Measurements from ENCODE around the gene AKR7A2. TPM values are rescaled to one million over a fixed set of nuclear protein-coding genes. Genes with fewer than 3 reads are reported as not detected.

AKR7A2 gene
- total and polyA plus RNA-seq, 9 of the 15 experiments (the other 6 are each of a cell fraction or from before 2014, with no cell fraction given): 2.0 to 78.4 (median 49.4) TPM

- H3K4me2 ChIP-seq (ENCODE audit: insufficient read depth, low read length): no peak overlapping the region
- in situ Hi-C loops (cut with MboI) (loop anchor here (5.0 kb wide), 1 partner anchor 308 kb away; no protein-coding TSS in a partner anchor), intact Hi-C loops (cut with micrococcal nuclease) (loop anchor here (1.0 to 5.0 kb wide), 2 partner anchors 238 to 309 kb away; no protein-coding TSS in a partner anchor)
- H3K79me2 ChIP-seq (ENCODE audit: control insufficient read depth, insufficient read depth, low read length): no peaks in the 10 kb centered on the region
- H3K4me1 ChIP-seq (replicated peaks in 1 of 2; ENCODE audit: control insufficient read depth in 2 of 2, insufficient read depth in 2 of 2, low read length in 2 of 2): peaks cover 4 to 42% of the 10 kb centered on the region in 2 experiments; a peak in 4 of 5 replicates
- DNase-seq (ENCODE audit: extremely low read depth in 1 of 4, low spot score in 3 of 4): peak; percentile 67 to 79 (median 74)
- ChIA-PET CTCF (ENCODE audit: low intra/inter-chr PET ratio) (interaction anchor here (0.8 to 2.7 kb wide), 4 partner anchors 238 to 310 kb away, joined by 3 to 29 read pairs (median 3); no protein-coding TSS in a partner anchor), POLR2A (no interaction called here)
- H3K27ac ChIP-seq (ENCODE audit: extremely low read depth, low read depth, low read length): no peak overlapping the region
- peak; percentile 87 for ATAC-seq
- H3K9me1 ChIP-seq (ENCODE audit: control insufficient read depth, insufficient read depth, low read length): peaks cover 8% of the 10 kb centered on the region
- FAIRE-seq: peak; percentile 70
- H3K27me3 ChIP-seq (ENCODE audit: control insufficient read depth in 2 of 2, insufficient read depth in 2 of 2, low read length in 2 of 2): no peaks in the 10 kb centered on the region
- no peak overlapping the region for H2AFZ ChIP-seq (ENCODE audit: low read depth, low read length)
- H3K9ac ChIP-seq (ENCODE audit: insufficient read depth in 1 of 2, low read depth in 2 of 2, low read length in 2 of 2): no peak overlapping the region
- peaks cover 14% of the 10 kb centered on the region; the same call in 1 of the 2 replicates for H4K20me1 ChIP-seq (replicated peaks; ENCODE audit: control insufficient read depth, insufficient read depth, low read length)
- peaks cover 42% of the 10 kb centered on the region; the same call in 2 of the 3 replicates for H3K36me3 ChIP-seq (ENCODE audit: control insufficient read depth, insufficient read depth, low read length)
- no TSS peak for BruUV-seq (replicated peaks)
- WGBS (ENCODE audit: insufficient coverage, low coverage, missing lambda C conversion rate): 71% methylated on average over 12 of the region's 12 CpGs
- H3K9me3 ChIP-seq (replicated peaks; ENCODE audit: control insufficient read depth, insufficient read depth, low read depth, low read length): no peaks in the 10 kb centered on the region
- no peak overlapping the region for H3K4me3 ChIP-seq
- TF ChIP-seq ARNT (IDR thresholded peaks at IDR 0.05): no peak
- peak; percentile 68; the same call in 1 of the 2 replicates for TF ChIP-seq MYNN (IDR thresholded peaks at IDR 0.05)
- no peak for TF ChIP-seq MYNN (CRISPR knock-in tag; IDR thresholded peaks at IDR 0.05)
- no peak for TF ChIP-seq SRSF9 (IDR thresholded peaks at IDR 0.05; ENCODE audit: borderline replicate concordance, low read depth, low read length)
- TF ChIP-seq PTBP1 (IDR thresholded peaks at IDR 0.05; ENCODE audit: low read depth, low read length): no peak
- TF ChIP-seq, protein P1, sequence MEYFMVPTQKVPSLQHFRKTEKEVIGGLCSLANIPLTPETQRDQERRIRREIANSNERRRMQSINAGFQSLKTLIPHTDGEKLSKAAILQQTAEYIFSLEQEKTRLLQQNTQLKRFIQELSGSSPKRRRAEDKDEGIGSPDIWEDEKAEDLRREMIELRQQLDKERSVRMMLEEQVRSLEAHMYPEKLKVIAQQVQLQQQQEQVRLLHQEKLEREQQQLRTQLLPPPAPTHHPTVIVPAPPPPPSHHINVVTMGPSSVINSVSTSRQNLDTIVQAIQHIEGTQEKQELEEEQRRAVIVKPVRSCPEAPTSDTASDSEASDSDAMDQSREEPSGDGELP (CRISPR knock-in tag; IDR thresholded peaks at IDR 0.05; ENCODE audit: borderline replicate concordance): peak; percentile 12; the same call in 1 of the 2 replicates
- TF ChIP-seq NCOA2 (IDR thresholded peaks at IDR 0.05; ENCODE audit: partially characterized antibody in 2 of 2): no peak
- TF ChIP-seq BDP1 (IDR thresholded peaks at IDR 0.05; ENCODE audit: insufficient read depth, insufficient read length): no peak
- TF ChIP-seq JUND (IDR thresholded peaks at IDR 0.05; ENCODE audit: borderline replicate concordance, low read depth, low read length): peak; percentile 30; the same call in 1 of the 2 replicates
- TF ChIP-seq JUND (tag; IDR thresholded peaks at IDR 0.05; ENCODE audit: borderline replicate concordance, low read depth, low read length): no peak
- TF ChIP-seq, protein P2, sequence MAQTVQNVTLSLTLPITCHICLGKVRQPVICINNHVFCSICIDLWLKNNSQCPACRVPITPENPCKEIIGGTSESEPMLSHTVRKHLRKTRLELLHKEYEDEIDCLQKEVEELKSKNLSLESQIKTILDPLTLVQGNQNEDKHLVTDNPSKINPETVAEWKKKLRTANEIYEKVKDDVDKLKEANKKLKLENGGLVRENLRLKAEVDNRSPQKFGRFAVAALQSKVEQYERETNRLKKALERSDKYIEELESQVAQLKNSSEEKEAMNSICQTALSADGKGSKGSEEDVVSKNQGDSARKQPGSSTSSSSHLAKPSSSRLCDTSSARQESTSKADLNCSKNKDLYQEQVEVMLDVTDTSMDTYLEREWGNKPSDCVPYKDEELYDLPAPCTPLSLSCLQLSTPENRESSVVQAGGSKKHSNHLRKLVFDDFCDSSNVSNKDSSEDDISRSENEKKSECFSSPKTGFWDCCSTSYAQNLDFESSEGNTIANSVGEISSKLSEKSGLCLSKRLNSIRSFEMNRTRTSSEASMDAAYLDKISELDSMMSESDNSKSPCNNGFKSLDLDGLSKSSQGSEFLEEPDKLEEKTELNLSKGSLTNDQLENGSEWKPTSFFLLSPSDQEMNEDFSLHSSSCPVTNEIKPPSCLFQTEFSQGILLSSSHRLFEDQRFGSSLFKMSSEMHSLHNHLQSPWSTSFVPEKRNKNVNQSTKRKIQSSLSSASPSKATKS (CRISPR knock-in tag; IDR thresholded peaks at IDR 0.05): no peak
- no peak for TF ChIP-seq RFX1 (IDR thresholded peaks at IDR 0.05)
Observed at GRCh38 chr1:19344372-19344810, 32.4 kb upstream of the AKR7A2 start.

Data from K562 (cell line).